BJ (cell line): ENCODE measurements around the gene PPP2R5D. TPM values are rescaled to one million over a fixed set of nuclear protein-coding genes. Genes with fewer than 3 reads are reported as not detected.
"Not testable (repeated sequence)": the region's sequence is repeated elsewhere in the genome, so short reads cannot be mapped to it uniquely, and the experiment has no call there.

ENCODE experiments used
- CTCF ChIA-PET: fragments of 350-600 bp; formaldehyde crosslinking; extraction: SDS; loops from one replicate; lab custom pipeline; 2021; ENCODE audit warnings: antibody characterized with exemption, inconsistent platforms; lab: Yijun Ruan, JAX
- POLR2A ChIA-PET: fragments of 300-600 bp; sonication (Branson Sonifier 250); formaldehyde crosslinking; extraction: SDS; loops from one replicate; lab custom pipeline; 2021; ENCODE audit warnings: antibody characterized with exemption; lab: Charles Lee
- DNase-seq: peaks from one replicate; pipeline ENCODE4 v3.0.0-alpha.2; 2011; ENCODE audit warnings: low read depth
- H3K27me3 ChIP-seq: 2 replicates; pipeline ENCODE4 v1.6.0; 2011; ENCODE audit warnings: low read length; ENCODE audit not compliant: control insufficient read depth, insufficient read depth
- H3K36me3 ChIP-seq: 2 replicates; pipeline ENCODE4 v1.5.1; 2011; ENCODE audit warnings: low read length; ENCODE audit not compliant: control insufficient read depth, insufficient read depth
- H3K4me3 ChIP-seq: 2 replicates; pipeline ENCODE4 v1.5.1; 2011; ENCODE audit warnings: low read depth, mild to moderate bottlenecking, control low read depth, low read length
- CTCF ChIP-seq: IDR thresholded peaks from 2 replicates; pipeline ENCODE4 v1.5.1; 2011; ENCODE audit warnings: low read depth, mild to moderate bottlenecking, control low read depth, inconsistent platforms, low read length, moderate library complexity; ENCODE audit not compliant: insufficient read depth
- polyA plus RNA-seq: library from polyadenylated mRNA; depleted of rRNA; stranded (reverse); fragments of >200 nt; gene quantifications from 2 replicates; pipeline ENCODE4 v1.2.3, GENCODE V29; 2011

PPP2R5D gene
- polyA plus RNA-seq, 1 experiment = 61.8 TPM

DNA sequence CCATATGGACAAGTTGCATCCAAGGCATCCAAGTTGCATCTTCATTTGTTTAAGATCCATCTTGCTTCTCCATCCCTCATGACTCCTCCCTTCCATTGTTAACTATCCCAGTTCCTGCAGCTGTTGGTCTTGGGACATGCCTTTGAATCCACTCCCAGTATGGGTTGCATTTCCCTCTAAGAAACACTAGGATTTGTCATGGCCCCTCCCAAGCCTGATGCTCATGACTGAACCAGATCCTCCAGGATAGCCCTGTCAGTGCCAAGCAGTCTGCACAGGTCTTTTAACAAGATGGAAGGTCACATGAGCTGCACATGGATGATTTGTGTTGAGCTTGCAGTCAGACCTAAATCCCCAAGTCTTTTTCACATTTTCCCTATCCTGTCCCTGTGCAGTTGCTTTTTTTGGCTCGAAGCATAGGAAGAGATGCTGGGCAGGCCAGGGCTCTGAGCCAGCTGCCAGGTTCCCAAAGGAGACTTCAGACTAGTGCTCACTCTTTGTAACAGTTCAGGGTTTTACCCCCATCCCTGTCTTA lies 4.2 kb downstream of the PPP2R5D start:
- no peak for TF ChIP-seq CTCF
- no peak for DNase-seq
- H3K27me3 ChIP-seq = no peaks in the 10 kb centered on the region
- 0 out of 2 replicates have a peak, but pooled peaks cover 3% of the 10 kb centered on the region for H3K36me3 ChIP-seq
- ChIA-PET CTCF (interaction anchor here (0.9 to 1.3 kb wide), 4 partner anchors 10 to 32 kb away, joined by 3 to 4 read pairs (median 3); partner anchors contain the start of genes PEX6 and RRP36), POLR2A (interaction anchor here (0.5 kb wide), 1 partner anchor 79 kb away, joined by 4 read pairs; no protein-coding TSS in a partner anchor)
- H3K4me3 ChIP-seq = no peak overlapping the region

GRCh38 chr6:42989923-42990322 lies 5.6 kb downstream of the PPP2R5D start:
- POLR2A ChIA-PET = no interaction called here
- TF ChIP-seq CTCF = no peak

GRCh38 chr6:42993445-42993844 lies 9.1 kb downstream of the PPP2R5D start:
- Histone ChIP-seq H3K27me3 (no peaks in the 10 kb centered on the region), H3K4me3 (no peak overlapping the region), H3K36me3 (peaks cover 3% of the 10 kb centered on the region; the same call in 1 of the 2 replicates)
- ChIA-PET CTCF (interaction anchor here (1.4 kb wide), 1 partner anchor 20 kb away, joined by 5 read pairs; the partner anchor contains the start of genes KLHDC3 and MEA1), POLR2A (no interaction called here)
- no peak for DNase-seq
- no peak for TF ChIP-seq CTCF

More at GRCh38 chr6:42989923-42990322, 5.6 kb downstream of the PPP2R5D start:
- no peak for DNase-seq
- CTCF ChIA-PET = no interaction called here
- H3K4me3 ChIP-seq = no peak overlapping the region
- H3K27me3 ChIP-seq = no peaks in the 10 kb centered on the region
- peaks cover 3% of the 10 kb centered on the region; the same call in 1 of the 2 replicates for H3K36me3 ChIP-seq

DNA sequence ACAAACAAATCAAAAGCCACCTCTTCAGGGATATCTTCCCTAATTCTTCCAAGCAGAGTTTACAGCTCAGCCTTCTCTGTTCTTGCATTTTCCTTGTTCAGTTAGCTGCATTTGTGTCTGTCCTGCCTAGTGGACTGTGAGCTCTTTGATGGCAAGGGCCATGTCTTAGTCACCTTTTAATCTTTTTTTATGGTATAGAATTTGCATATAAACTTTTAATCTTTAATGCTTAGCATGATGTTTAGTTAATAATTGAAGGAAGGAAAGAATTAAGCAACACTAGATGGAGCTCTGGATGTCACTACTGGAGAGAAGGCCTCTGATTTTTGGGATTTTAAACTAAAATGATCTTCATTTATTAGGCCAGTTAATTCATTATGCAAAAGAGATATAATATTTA lies 12.1 kb downstream of the PPP2R5D start:
- Histone ChIP-seq H3K4me3 (no peak overlapping the region), H3K27me3 (no peaks in the 10 kb centered on the region), H3K36me3 (peaks cover 3% of the 10 kb centered on the region; the same call in 1 of the 2 replicates)
- DNase-seq = no peak
- TF ChIP-seq CTCF = no peak
- CTCF ChIA-PET = interaction anchor here (1.2 to 2.2 kb wide), 2 partner anchors 12 to 147 kb away, joined by 3 to 16 read pairs; no protein-coding TSS in a partner anchor
- POLR2A ChIA-PET = interaction anchor here (0.7 kb wide), 2 partner anchors 105 to 125 kb away, joined by 3 to 4 read pairs; no protein-coding TSS in a partner anchor

- H3K36me3 ChIP-seq, CTCF ChIA-PET, H3K27me3 ChIP-seq, H3K4me3 ChIP-seq, POLR2A ChIA-PET, DNase-seq: not testable (repeated sequence)
These were observed 13.8 kb downstream of the PPP2R5D start for GRCh38 chr6:42998205-42998604.
